Psoas muscle (tissue), 8 donors: ENCODE results near the gene TCTN3. TPM values are rescaled to one million over a fixed set of nuclear protein-coding genes. Genes with fewer than 3 reads are reported as not detected.

Source experiments
- ATAC-seq, 4 donors: fragments of 200-7000 bp; cut with Tn5 transposase; one replicate each; pipeline ENCODE4 v1.9.1; 2020; ENCODE audit warnings: moderate library complexity in 3 of 4, mild to moderate bottlenecking in 2 of 4
- DNase-seq, 2 donors: peaks; one replicate each; pipeline ENCODE4 v3.0.0-alpha.2; 2020
- H3K27ac ChIP-seq: fragments of 200-600 bp; one replicate; pipeline ENCODE4 v1.8.0; 2022
- H3K27me3 ChIP-seq, 3 donors: fragments of 200-600 bp in 1 of 3; one replicate each; pipeline versions ENCODE4 v1.6.1 to v1.8.0; 2013 to 2022; ENCODE audit warnings: low read length in 2 of 3, mild to moderate bottlenecking in 2 of 3, moderate library complexity in 1 of 3; ENCODE audit not compliant: insufficient read depth in 3 of 3
- H3K36me3 ChIP-seq, 2 donors: fragments of 200-600 bp in 1 of 2; one replicate each; pipeline versions ENCODE4 v1.6.1 to v1.8.0; 2013 to 2022; ENCODE audit warnings: low read depth in 1 of 2, mild to moderate bottlenecking in 1 of 2, moderate library complexity in 1 of 2; ENCODE audit not compliant: insufficient read depth in 1 of 2
- H3K4me1 ChIP-seq: fragments of 200-600 bp; one replicate; pipeline ENCODE4 v1.8.0; 2022
- H3K4me3 ChIP-seq: fragments of 200-600 bp; one replicate; pipeline ENCODE4 v1.8.0; 2022; ENCODE audit warnings: mild to moderate bottlenecking
- H3K9me3 ChIP-seq: fragments of 200-600 bp; one replicate; pipeline ENCODE4 v1.8.0; 2022
- CTCF ChIP-seq: fragments of 200-600 bp; IDR thresholded peaks from one replicate; pipeline ENCODE4 v1.8.0; 2022; ENCODE audit warnings: antibody characterized with exemption
- WGBS, 3 donors: extraction: QIAGEN DNeasy Blood & Tissue Kit; methylation state at CpG; one replicate each; pipeline versions ENCODE4 v1.1.6 to v1.1.7; 2013; 5-methylcytosine and 5-hydroxymethylcytosine counted together
- intact Hi-C, 2 donors: fragments of 100-400 bp; cut with DNase I; formaldehyde crosslinking; loops; one replicate each; pipeline versions ENCODE4 v1.11.0 to v1.14.2; 2022
- polyA plus RNA-seq, 3 donors: library from polyadenylated mRNA; stranded (reverse); fragments of 200-250 nt; gene quantifications; one replicate each; pipeline ENCODE4 v1.2.3, GENCODE V29; 2013
- total RNA-seq, 4 donors: library from RNA; stranded (reverse); fragmentation: NEBNext Ultra II Directional in 2 of 4; extraction: Animal tissue kit (Norgen Biotek cat#: 25700) in 2 of 4; gene quantifications; one replicate each; pipeline versions ENCODE4 v1.2.1 to v1.2.4, GENCODE V29; 2021 to 2023
- donor health status: healthy with polysubstance abuse.
- donor health status: DM: no; HTN: no; CAD: no; lungs with moderate emphysema.
- donor health status: Bipolar disorder and iron deficiency.
- donor health status: healthy.
- donor health status: DM: yes; HTN: yes; CAD: no.
- donor health status: DM: no; HTN: no; CAD: no.
- donor health status: DM: no; HTN: no; CAD: no.
- donor health status: DM: yes; HTN: yes; CAD: no.

TCTN3 gene
- total and polyA plus RNA-seq, 7 donors = 6.0 to 14.2 (median 9.5) TPM

GRCh38 chr10:95640891-95641315 lies 52.8 kb downstream of the TCTN3 start:
- Histone ChIP-seq H3K27me3 (no peaks in the 10 kb centered on the region), H3K36me3 (peaks cover 0 to 59% of the 10 kb centered on the region in 2 donors), H3K9me3 (no peaks in the 10 kb centered on the region), H3K27ac (no peak overlapping the region), H3K4me3 (no peak overlapping the region), H3K4me1 (no peaks in the 10 kb centered on the region)
- ATAC-seq (no peak), DNase-seq (no peak)
- WGBS, 3 donors = 98 to 100% (median 100%) methylated on average over 1 of the region's 1 CpG
- intact Hi-C loops = no loop called here
- no peak for TF ChIP-seq CTCF

GRCh38 chr10:95637911-95638310 lies 55.8 kb downstream of the TCTN3 start:
- intact Hi-C loops = no loop called here
- TF ChIP-seq CTCF = no peak
- Histone ChIP-seq H3K27ac (no peak overlapping the region), H3K27me3 (no peaks in the 10 kb centered on the region), H3K4me3 (no peak overlapping the region), H3K36me3 (peaks cover 2 to 81% of the 10 kb centered on the region in 2 donors), H3K9me3 (no peaks in the 10 kb centered on the region), H3K4me1 (no peaks in the 10 kb centered on the region)
- no peak for DNase-seq
- 86 to 99% (median 98%) methylated on average over 4 of the region's 4 CpGs for WGBS, 3 donors
- no peak for ATAC-seq

- no peak for TF ChIP-seq CTCF
- ATAC-seq (no peak), DNase-seq (no peak)
- WGBS, 3 donors = 96 to 98% (median 98%) methylated on average over 10 of the region's 10 CpGs
- Histone ChIP-seq H3K4me1 (no peaks in the 10 kb centered on the region), H3K9me3 (no peaks in the 10 kb centered on the region), H3K27me3 (no peaks in the 10 kb centered on the region), H3K36me3 (peaks cover 2 to 81% of the 10 kb centered on the region in 2 donors), H3K27ac (no peak overlapping the region), H3K4me3 (no peak overlapping the region)
- intact Hi-C loops = no loop called here
Measured at GRCh38 chr10:95637140-95637539, 56.6 kb downstream of the TCTN3 start.

GRCh38 chr10:95635319-95635733 lies 58.4 kb downstream of the TCTN3 start:
- ATAC-seq (no peak), DNase-seq (no peak)
- Histone ChIP-seq H3K36me3 (peaks cover 7 to 80% of the 10 kb centered on the region in 2 donors), H3K27ac (no peak overlapping the region), H3K4me3 (no peak overlapping the region), H3K4me1 (no peaks in the 10 kb centered on the region), H3K27me3 (no peaks in the 10 kb centered on the region), H3K9me3 (no peaks in the 10 kb centered on the region)
- intact Hi-C loops = no loop called here
- 85 to 90% (median 89%) methylated on average over 2 of the region's 2 CpGs for WGBS, 3 donors
- TF ChIP-seq CTCF = no peak

- peaks cover 7 to 90% of the 10 kb centered on the region in 2 donors for H3K36me3 ChIP-seq
- 79 to 93% (median 91%) methylated on average over 1 of the region's 1 CpG for WGBS, 3 donors
- ATAC-seq = no peak
Measured at GRCh38 chr10:95628786-95629185, 64.9 kb downstream of the TCTN3 start.

More at GRCh38 chr10:95628786-95629185, 64.9 kb downstream of the TCTN3 start:
- intact Hi-C loops = no loop called here
- TF ChIP-seq CTCF = no peak
- no peak overlapping the region for H3K27ac ChIP-seq
- no peaks in the 10 kb centered on the region for H3K27me3 ChIP-seq
- H3K4me1 ChIP-seq = no peaks in the 10 kb centered on the region
- H3K9me3 ChIP-seq = no peaks in the 10 kb centered on the region
- H3K4me3 ChIP-seq = no peak overlapping the region
- no peak for DNase-seq
